Neural progenitor cell (in vitro differentiated cells): ENCODE results near the gene TRABD. TPM values are rescaled to one million over a fixed set of nuclear protein-coding genes. Genes with fewer than 3 reads are reported as not detected.

Source experiments
- DNase-seq: peaks from one replicate; pipeline ENCODE4 v3.0.0-alpha.2; 2016; ENCODE audit warnings: low spot score
- H2AFZ ChIP-seq: fragments of 200-600 bp; sonication (generic); replicated peaks from 2 replicates; pipeline ENCODE4 v1.6.1; 2016; ENCODE audit warnings: antibody characterized with exemption
- H3F3A ChIP-seq: fragments of 200-600 bp; sonication (generic); 2 replicates; pipeline ENCODE4 v1.6.1; 2016; ENCODE audit warnings: antibody characterized with exemption, low read depth
- H3K27ac ChIP-seq: fragments of 200-600 bp; sonication (generic); 2 replicates; pipeline ENCODE4 v1.5.1; 2016; ENCODE audit warnings: mild to moderate bottlenecking
- H3K27me3 ChIP-seq: fragments of 200-600 bp; sonication (generic); 2 replicates; pipeline ENCODE4 v1.6.1; 2016; ENCODE audit warnings: mild to moderate bottlenecking, moderate library complexity
- H3K36me3 ChIP-seq: fragments of 200-600 bp; sonication (generic); 2 replicates; pipeline ENCODE4 v1.5.1; 2016
- H3K4me1 ChIP-seq: fragments of 200-600 bp; sonication (generic); 2 replicates; pipeline ENCODE4 v1.6.1; 2016; ENCODE audit warnings: mixed run types
- H3K4me2 ChIP-seq: fragments of 200-600 bp; sonication (generic); 2 replicates; pipeline ENCODE4 v1.6.1; 2016
- H3K4me3 ChIP-seq: fragments of 200-600 bp; sonication (generic); 2 replicates; pipeline ENCODE4 v1.5.1; 2016
- H3K79me2 ChIP-seq: fragments of 200-600 bp; sonication (generic); 2 replicates; pipeline ENCODE4 v1.6.1; 2016; ENCODE audit warnings: low read depth
- H3K9ac ChIP-seq: fragments of 200-600 bp; sonication (generic); 2 replicates; pipeline ENCODE4 v1.6.1; 2016
- H3K9me3 ChIP-seq: fragments of 200-600 bp; sonication (generic); 2 replicates; pipeline ENCODE4 v1.5.1; 2016; ENCODE audit warnings: low read depth
- H4K20me1 ChIP-seq: fragments of 200-600 bp; sonication (generic); 2 replicates; pipeline ENCODE4 v1.6.1; 2016; ENCODE audit warnings: low read depth
- H3K27ac Mint-ChIP-seq: 3 replicates; pipeline ENCODE4 v1.8.0; 2021; ENCODE audit warnings: mixed read lengths
- H3K27me3 Mint-ChIP-seq: 2 replicates; pipeline ENCODE4 v1.8.0; 2022; ENCODE audit warnings: low read depth, mild to moderate bottlenecking, inconsistent platforms, moderate library complexity, mixed read lengths; ENCODE audit not compliant: insufficient read depth
- H3K36me3 Mint-ChIP-seq: 3 replicates; pipeline ENCODE4 v1.8.0; 2021; ENCODE audit warnings: mixed read lengths
- H3K4me1 Mint-ChIP-seq: 3 replicates; pipeline ENCODE4 v1.8.0; 2021; ENCODE audit warnings: mixed read lengths
- H3K4me3 Mint-ChIP-seq: 3 replicates; pipeline ENCODE4 v1.8.0; 2021; ENCODE audit warnings: mild to moderate bottlenecking, moderate library complexity, mixed read lengths
- H3K9me3 Mint-ChIP-seq: 3 replicates; pipeline ENCODE4 v1.8.0; 2020; ENCODE audit warnings: mixed read lengths
- EZH2 ChIP-seq: fragments of 200-600 bp; sonication (generic); IDR thresholded peaks from 2 replicates; pipeline ENCODE4 v1.6.1; 2017; ENCODE audit warnings: antibody characterized with exemption, mild to moderate bottlenecking, moderate library complexity
- EZH2phosphoT487 ChIP-seq: fragments of 200-600 bp; sonication (generic); IDR thresholded peaks from 2 replicates; pipeline ENCODE4 v1.6.1; 2017; ENCODE audit warnings: antibody characterized with exemption
- total RNA-seq: library from RNA; depleted of rRNA; stranded (reverse); fragments of >200 nt; gene quantifications from 2 replicates; pipeline ENCODE4 v1.2.3, GENCODE V29; 2015; ENCODE audit warnings: low replicate concordance
- TF ChIP-seq, protein P1 (sequence below): fragments of 200-600 bp; sonication (generic); IDR thresholded peaks from 2 replicates; pipeline ENCODE4 v1.5.1; 2017; ENCODE audit warnings: antibody characterized with exemption, mild to moderate bottlenecking

The TRABD gene
- total RNA-seq, 1 donor from 2014 or later: 15.4 TPM

DNA sequence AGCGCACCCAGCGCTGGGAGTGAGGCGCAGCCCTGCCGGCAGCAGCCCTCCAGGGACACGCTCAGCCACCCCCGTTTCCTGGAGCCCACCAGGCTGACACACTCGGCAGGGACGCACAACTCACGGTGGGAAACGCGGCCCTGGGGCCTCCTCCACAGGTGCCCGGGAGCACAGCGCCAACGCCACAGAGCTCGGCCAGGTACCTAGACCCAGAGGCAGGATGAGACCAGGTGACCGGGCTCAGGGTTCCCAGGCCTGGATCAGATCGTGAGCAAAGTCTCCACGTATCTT, 41.1 kb downstream of the TRABD start:
- peaks cover 5% of the 10 kb centered on the region for H4K20me1 ChIP-seq
- no peaks in the 10 kb centered on the region for H3K36me3 ChIP-seq
- peaks cover 13% of the 10 kb centered on the region for H3K27me3 Mint-ChIP-seq
- no peak overlapping the region for H3K27ac Mint-ChIP-seq
- no peak overlapping the region for H3K4me3 ChIP-seq
- H3F3A ChIP-seq: no peaks in the 10 kb centered on the region
- no peak overlapping the region for H3K4me2 ChIP-seq
- no peaks in the 10 kb centered on the region for H3K79me2 ChIP-seq
- H3K9me3 Mint-ChIP-seq: no peaks in the 10 kb centered on the region
- H3K4me1 Mint-ChIP-seq: no peaks in the 10 kb centered on the region
- no peaks in the 10 kb centered on the region for H3K4me1 ChIP-seq
- no peaks in the 10 kb centered on the region for H3K27me3 ChIP-seq
- H3K9me3 ChIP-seq: no peaks in the 10 kb centered on the region
- no peak overlapping the region for H3K27ac ChIP-seq
- DNase-seq: no peak
- H3K9ac ChIP-seq: no peak overlapping the region
- H2AFZ ChIP-seq: no peak overlapping the region
- peaks cover 11% of the 10 kb centered on the region for H3K36me3 Mint-ChIP-seq
- TF ChIP-seq EZH2: no peak
- TF ChIP-seq, protein P1, sequence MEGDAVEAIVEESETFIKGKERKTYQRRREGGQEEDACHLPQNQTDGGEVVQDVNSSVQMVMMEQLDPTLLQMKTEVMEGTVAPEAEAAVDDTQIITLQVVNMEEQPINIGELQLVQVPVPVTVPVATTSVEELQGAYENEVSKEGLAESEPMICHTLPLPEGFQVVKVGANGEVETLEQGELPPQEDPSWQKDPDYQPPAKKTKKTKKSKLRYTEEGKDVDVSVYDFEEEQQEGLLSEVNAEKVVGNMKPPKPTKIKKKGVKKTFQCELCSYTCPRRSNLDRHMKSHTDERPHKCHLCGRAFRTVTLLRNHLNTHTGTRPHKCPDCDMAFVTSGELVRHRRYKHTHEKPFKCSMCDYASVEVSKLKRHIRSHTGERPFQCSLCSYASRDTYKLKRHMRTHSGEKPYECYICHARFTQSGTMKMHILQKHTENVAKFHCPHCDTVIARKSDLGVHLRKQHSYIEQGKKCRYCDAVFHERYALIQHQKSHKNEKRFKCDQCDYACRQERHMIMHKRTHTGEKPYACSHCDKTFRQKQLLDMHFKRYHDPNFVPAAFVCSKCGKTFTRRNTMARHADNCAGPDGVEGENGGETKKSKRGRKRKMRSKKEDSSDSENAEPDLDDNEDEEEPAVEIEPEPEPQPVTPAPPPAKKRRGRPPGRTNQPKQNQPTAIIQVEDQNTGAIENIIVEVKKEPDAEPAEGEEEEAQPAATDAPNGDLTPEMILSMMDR: no peak
- TF ChIP-seq EZH2phosphoT487: no peak
- no peak overlapping the region for H3K4me3 Mint-ChIP-seq

DNA sequence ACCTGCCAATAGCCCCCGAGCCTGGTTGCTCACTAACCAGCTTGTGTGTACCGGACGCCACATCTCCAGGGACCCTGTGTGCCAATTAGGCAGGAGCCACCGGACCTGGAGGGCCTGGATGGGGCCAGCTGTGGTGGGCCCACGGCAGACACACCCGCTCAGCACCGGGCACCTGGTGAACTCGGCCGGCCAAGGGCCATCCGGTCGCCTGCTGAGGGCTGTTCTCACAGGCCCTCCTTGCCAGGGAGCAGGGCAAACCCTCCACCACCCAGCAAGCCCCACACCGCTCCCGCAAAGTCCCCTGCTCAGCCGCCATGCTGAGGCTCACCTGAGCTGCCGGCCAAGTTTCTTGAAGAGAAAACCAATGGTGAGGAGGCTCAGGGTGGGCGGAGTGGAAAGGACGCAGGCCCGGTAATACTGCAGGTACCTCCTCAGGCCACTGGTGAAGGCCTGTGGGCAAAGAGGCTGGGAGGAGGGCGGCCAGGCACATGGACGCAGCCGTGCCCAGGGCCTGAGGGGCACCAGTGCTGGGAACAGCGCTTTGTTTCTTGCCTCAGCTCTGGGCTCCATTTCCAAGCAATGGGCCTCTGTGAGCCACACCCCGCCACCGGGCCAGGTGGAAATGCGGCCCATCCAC, 42.0 kb downstream of the TRABD start:
- H3K79me2 ChIP-seq: no peaks in the 10 kb centered on the region
- TF ChIP-seq EZH2 (no peak), EZH2phosphoT487 (no peak)
- TF ChIP-seq, protein P1: no peak
- Mint-ChIP-seq H3K27me3 (peaks cover 13% of the 10 kb centered on the region), H3K4me1 (no peaks in the 10 kb centered on the region), H3K9me3 (no peaks in the 10 kb centered on the region), H3K27ac (no peak overlapping the region), H3K36me3 (peaks cover 13% of the 10 kb centered on the region), H3K4me3 (no peak overlapping the region)
- H3K9me3 ChIP-seq: no peaks in the 10 kb centered on the region
- H4K20me1 ChIP-seq: peaks cover 5% of the 10 kb centered on the region
- H3K9ac ChIP-seq: no peak overlapping the region
- no peak overlapping the region for H3K4me3 ChIP-seq
- H3K27me3 ChIP-seq: no peaks in the 10 kb centered on the region
- no peaks in the 10 kb centered on the region for H3K36me3 ChIP-seq
- no peaks in the 10 kb centered on the region for H3F3A ChIP-seq
- H3K27ac ChIP-seq: no peak overlapping the region
- H2AFZ ChIP-seq: no peak overlapping the region
- no peak overlapping the region for H3K4me2 ChIP-seq
- no peak for DNase-seq
- H3K4me1 ChIP-seq: no peaks in the 10 kb centered on the region

DNA sequence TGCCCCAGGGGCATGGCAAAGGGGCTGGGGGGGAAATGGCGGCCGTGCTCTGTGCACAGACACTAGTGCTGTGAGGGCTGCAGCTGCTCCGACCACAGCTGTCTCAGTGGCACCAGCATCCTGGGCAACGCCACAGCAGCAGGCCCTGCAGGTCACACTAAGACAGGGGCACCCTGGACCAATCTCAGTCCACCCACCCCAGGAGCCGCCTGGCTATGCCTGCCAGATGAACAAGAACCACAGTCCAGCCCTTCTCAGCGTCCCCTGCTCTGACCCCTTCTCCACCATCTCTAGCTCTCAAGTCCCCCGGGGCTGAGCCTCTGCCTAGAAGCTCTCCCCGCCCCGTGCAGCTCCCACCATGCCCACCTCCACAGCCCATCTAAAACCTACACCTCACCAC, 42.7 kb downstream of the TRABD start:
- Histone ChIP-seq H3K27me3 (no peaks in the 10 kb centered on the region), H3K79me2 (no peaks in the 10 kb centered on the region), H3K9ac (no peak overlapping the region), H3K4me2 (no peak overlapping the region), H3K4me3 (no peak overlapping the region), H2AFZ (no peak overlapping the region), H3K9me3 (no peaks in the 10 kb centered on the region), H3K4me1 (no peaks in the 10 kb centered on the region), H3K36me3 (no peaks in the 10 kb centered on the region), H3K27ac (no peak overlapping the region), H4K20me1 (peaks cover 5% of the 10 kb centered on the region), H3F3A (no peaks in the 10 kb centered on the region)
- peaks cover 9% of the 10 kb centered on the region for H3K27me3 Mint-ChIP-seq
- TF ChIP-seq EZH2 (no peak), EZH2phosphoT487 (no peak)
- TF ChIP-seq, protein P1: no peak
- no peak overlapping the region for H3K4me3 Mint-ChIP-seq
- no peaks in the 10 kb centered on the region for H3K9me3 Mint-ChIP-seq
- no peak for DNase-seq
- H3K36me3 Mint-ChIP-seq: peaks cover 10% of the 10 kb centered on the region
- no peaks in the 10 kb centered on the region for H3K4me1 Mint-ChIP-seq
- H3K27ac Mint-ChIP-seq: no peak overlapping the region
